DOHH2 (cell line): ENCODE data around the gene ADAM19.

Experiments used
- H3F3A ChIP-seq: fragments of 200-600 bp; sonication (generic), shearing (Covaris generic); 2 replicates; pipeline ENCODE4 v1.6.0; 2016; ENCODE audit warnings: antibody characterized with exemption, mild to moderate bottlenecking; ENCODE audit not compliant: control insufficient read depth, insufficient read depth
- H3K27ac ChIP-seq: fragments of 200-600 bp; sonication (generic); 2 replicates; pipeline ENCODE4 v1.5.1; 2014; ENCODE audit warnings: low read depth, mild to moderate bottlenecking, low read length, moderate library complexity
- H3K27me3 ChIP-seq: fragments of 200-600 bp; sonication (generic); 2 replicates; pipeline ENCODE4 v1.6.1; 2014; ENCODE audit warnings: mild to moderate bottlenecking, low read length, mixed read lengths; ENCODE audit not compliant: control insufficient read depth
- H3K36me3 ChIP-seq: fragments of 200-600 bp; sonication (generic); 2 replicates; pipeline ENCODE4 v1.6.1; 2014; ENCODE audit warnings: mild to moderate bottlenecking, low read length, moderate library complexity, mixed read lengths; ENCODE audit not compliant: control insufficient read depth
- H3K4me1 ChIP-seq: fragments of 200-600 bp; sonication (generic); 2 replicates; pipeline ENCODE4 v1.6.1; 2014; ENCODE audit warnings: mild to moderate bottlenecking, low read length, mixed read lengths; ENCODE audit not compliant: control insufficient read depth
- H3K4me2 ChIP-seq: fragments of 200-600 bp; sonication (generic); 2 replicates; pipeline ENCODE4 v1.6.0; 2014; ENCODE audit warnings: mild to moderate bottlenecking, low read length, moderate library complexity
- H3K4me3 ChIP-seq: fragments of 200-600 bp; sonication (generic); 2 replicates; pipeline ENCODE4 v1.5.1; 2014; ENCODE audit warnings: mild to moderate bottlenecking, low read length, mixed read lengths
- H3K79me2 ChIP-seq: fragments of 200-600 bp; sonication (generic); 2 replicates; pipeline ENCODE4 v1.6.1; 2014; ENCODE audit warnings: mild to moderate bottlenecking, low read length, mixed read lengths; ENCODE audit not compliant: control insufficient read depth
- H3K9me2 ChIP-seq: fragments of 200-600 bp; sonication (generic); replicated peaks from 2 replicates; pipeline ENCODE4 v1.6.1; 2014; ENCODE audit warnings: mild to moderate bottlenecking, low read length, mixed read lengths; ENCODE audit not compliant: control insufficient read depth
- H3K9me3 ChIP-seq: fragments of 200-600 bp; sonication (generic); 2 replicates; pipeline ENCODE4 v1.6.1; 2014; ENCODE audit warnings: antibody characterized with exemption, low read length, mixed read lengths; ENCODE audit not compliant: control insufficient read depth, insufficient read depth
- H4K20me1 ChIP-seq: fragments of 200-600 bp; sonication (generic); 2 replicates; pipeline ENCODE4 v1.6.0; 2014; ENCODE audit warnings: low read depth, mild to moderate bottlenecking, antibody characterized with exemption, low read length, moderate library complexity; ENCODE audit not compliant: control insufficient read depth, insufficient read depth
- CTCF ChIP-seq: fragments of 200-600 bp; sonication (generic); IDR thresholded peaks from one replicate; pipeline ENCODE4 v1.5.1; 2014; ENCODE audit warnings: antibody characterized with exemption, mild to moderate bottlenecking, low read depth, low read length; ENCODE audit not compliant: poor library complexity, severe bottlenecking
- EZH2phosphoT487 ChIP-seq: fragments of 200-600 bp; sonication (generic); IDR thresholded peaks from 2 replicates; pipeline ENCODE4 v1.6.1; 2017; ENCODE audit warnings: borderline replicate concordance, mild to moderate bottlenecking, antibody characterized with exemption, low read length, moderate library complexity, mixed read lengths

ADAM19 gene

GRCh38 chr5:157481265-157481664, 94.3 kb downstream of the ADAM19 start:
- no peaks in the 10 kb centered on the region for H3K9me3 ChIP-seq
- H3K9me2 ChIP-seq: no peaks in the 10 kb centered on the region
- TF ChIP-seq CTCF: no peak
- no peak for TF ChIP-seq EZH2phosphoT487
- H3K4me2 ChIP-seq: peak overlapping the region; percentile 32
- H3K4me1 ChIP-seq: peaks cover 69% of the 10 kb centered on the region
- H3K27me3 ChIP-seq: no peaks in the 10 kb centered on the region
- H4K20me1 ChIP-seq: no peaks in the 10 kb centered on the region
- H3F3A ChIP-seq: peaks cover 15% of the 10 kb centered on the region
- H3K4me3 ChIP-seq: peak overlapping the region; percentile 5; the same call in 1 of the 2 replicates
- peak overlapping the region; percentile 50 for H3K27ac ChIP-seq
- H3K36me3 ChIP-seq: peaks cover 94% of the 10 kb centered on the region
- H3K79me2 ChIP-seq: peaks cover 16% of the 10 kb centered on the region

GRCh38 chr5:157479612-157480510, 95.7 kb downstream of the ADAM19 start:
- Histone ChIP-seq H3K27me3 (no peaks in the 10 kb centered on the region), H3K4me1 (peaks cover 55% of the 10 kb centered on the region), H3K9me3 (no peaks in the 10 kb centered on the region), H3K9me2 (no peaks in the 10 kb centered on the region), H4K20me1 (no peaks in the 10 kb centered on the region), H3K36me3 (peaks cover 89% of the 10 kb centered on the region), H3K27ac (no peak overlapping the region), H3K79me2 (peaks cover 6% of the 10 kb centered on the region), H3F3A (peaks cover 14% of the 10 kb centered on the region; the same call in 1 of the 2 replicates), H3K4me2 (no peak overlapping the region), H3K4me3 (no peak overlapping the region)
- TF ChIP-seq CTCF (no peak), EZH2phosphoT487 (no peak)

DNA sequence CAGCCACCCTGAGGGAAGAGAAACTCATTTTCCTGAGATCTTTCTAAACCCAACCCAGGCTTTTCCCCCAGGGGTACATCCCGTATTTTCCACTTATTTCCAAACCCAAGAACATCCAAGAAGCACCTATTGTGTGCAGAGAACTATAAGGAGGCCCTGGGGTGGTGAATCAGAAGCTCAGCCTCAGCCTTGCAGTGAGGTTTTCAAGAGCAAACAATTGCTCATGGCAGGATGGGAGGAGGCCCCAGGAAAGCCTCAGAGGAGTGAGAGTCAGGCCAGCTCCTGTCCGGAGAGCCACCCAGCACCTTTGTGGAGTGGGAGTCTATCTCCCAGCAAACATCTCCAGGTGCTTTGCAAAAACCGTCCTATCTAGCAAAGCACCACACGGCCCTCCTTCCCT, 96.4 kb downstream of the ADAM19 start:
- Histone ChIP-seq H3K36me3 (peaks cover 82% of the 10 kb centered on the region), H4K20me1 (no peaks in the 10 kb centered on the region), H3K9me3 (no peaks in the 10 kb centered on the region), H3K27ac (no peak overlapping the region), H3K27me3 (no peaks in the 10 kb centered on the region), H3K9me2 (no peaks in the 10 kb centered on the region), H3K4me1 (peaks cover 48% of the 10 kb centered on the region), H3K4me2 (no peak overlapping the region), H3F3A (peaks cover 14% of the 10 kb centered on the region; the same call in 1 of the 2 replicates), H3K79me2 (peaks cover under 1% of the 10 kb centered on the region; the same call in 1 of the 2 replicates), H3K4me3 (no peak overlapping the region)
- TF ChIP-seq EZH2phosphoT487 (no peak), CTCF (no peak)
